Fibroblast of mammary gland (primary cell): ENCODE data around the gene EMILIN3.

Source experiments
- DNase-seq: peaks from one replicate; pipeline ENCODE4 v3.0.0-alpha.2; 2010; ENCODE audit warnings: low read depth
- H3K4me3 ChIP-seq: 2 replicates; pipeline ENCODE4 v1.5.1; 2011; ENCODE audit warnings: low read depth, mild to moderate bottlenecking, low read length, moderate library complexity; ENCODE audit not compliant: control insufficient read depth
- CTCF ChIP-seq: conservative IDR thresholded peaks from 2 replicates; pipeline ENCODE4 v1.5.1; 2011; ENCODE audit warnings: low read depth, low read length, inconsistent platforms; ENCODE audit not compliant: control insufficient read depth, insufficient read depth

EMILIN3 gene

DNA sequence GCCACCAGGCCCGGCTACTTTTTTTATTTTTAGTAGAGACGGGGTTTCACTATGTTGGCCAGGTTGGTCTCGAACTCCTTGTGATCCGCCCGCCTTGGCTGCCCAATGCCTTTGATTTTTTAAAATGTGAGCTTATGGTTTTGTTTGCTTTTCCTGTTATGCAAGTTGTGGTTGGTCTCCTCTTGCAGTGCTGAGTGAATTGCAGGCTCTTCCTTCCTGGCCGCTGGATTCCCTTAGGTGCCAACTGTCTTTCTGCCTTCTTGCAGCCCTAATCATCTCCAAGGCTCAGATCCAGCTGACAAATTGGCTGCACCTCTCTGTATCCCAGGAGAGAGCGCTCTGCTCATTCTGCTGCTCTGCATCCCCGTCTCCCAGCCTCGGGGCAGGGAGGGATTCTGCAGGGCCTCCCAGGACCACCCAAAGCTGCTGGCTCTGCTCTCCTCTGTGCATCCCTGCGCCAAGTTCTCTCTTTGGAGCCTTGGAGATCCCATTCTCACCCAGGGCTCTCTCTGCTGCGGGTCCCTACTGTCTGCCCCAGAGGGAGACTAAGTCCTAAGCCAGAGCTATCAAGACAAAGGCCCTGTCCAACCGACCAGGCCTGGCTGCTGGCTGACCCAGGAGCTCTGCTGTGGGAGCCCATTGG lies 14.1 kb upstream of the EMILIN3 start:
- no peak for TF ChIP-seq CTCF
- H3K4me3 ChIP-seq = no peak overlapping the region
- no peak for DNase-seq

GRCh38 chr20:41379551-41379950 lies 12.9 kb upstream of the EMILIN3 start:
- TF ChIP-seq CTCF = no peak
- no peak for DNase-seq
- H3K4me3 ChIP-seq = no peak overlapping the region

DNA sequence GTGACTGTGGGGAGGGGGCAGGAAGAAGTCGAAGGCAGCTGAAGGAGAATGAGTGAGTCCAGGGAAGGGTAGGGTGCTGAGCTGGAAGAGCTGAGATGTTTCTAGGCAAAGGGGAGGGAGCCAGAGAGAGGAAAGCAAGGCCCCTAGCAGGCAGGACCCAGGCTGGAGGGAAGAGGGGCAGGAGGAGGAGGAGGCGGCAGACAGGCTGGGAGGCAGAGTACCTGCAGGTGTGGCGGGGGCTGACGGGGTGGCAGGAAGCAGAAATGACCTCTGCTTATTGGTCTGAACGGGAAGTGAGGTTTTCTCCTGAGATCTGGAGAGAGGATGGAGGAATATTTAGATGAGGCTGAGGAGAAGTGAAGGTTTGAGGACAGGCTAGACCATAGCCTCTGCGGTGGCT lies 10.7 kb upstream of the EMILIN3 start:
- no peak for TF ChIP-seq CTCF
- no peak for DNase-seq
- H3K4me3 ChIP-seq = no peak overlapping the region

DNA sequence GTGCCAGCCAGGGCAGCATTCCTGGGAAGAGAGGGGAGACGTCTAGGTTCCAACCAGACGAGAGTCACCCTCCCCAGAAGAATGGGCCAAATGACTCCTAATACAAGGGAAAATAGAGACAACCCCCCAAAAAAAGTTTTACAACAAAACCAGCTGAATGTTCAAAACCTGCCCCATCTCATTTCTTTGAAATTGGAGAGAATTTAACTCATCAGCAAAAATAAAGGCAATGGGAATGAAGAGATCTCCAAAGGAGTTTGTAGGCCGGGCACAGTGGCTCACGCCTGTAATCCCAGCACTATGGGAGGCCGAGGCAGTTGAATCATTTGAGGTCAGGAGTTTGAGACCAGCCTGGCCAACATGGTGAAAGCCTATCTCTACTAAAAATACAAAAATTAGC lies 9.7 kb upstream of the EMILIN3 start:
- no peak for TF ChIP-seq CTCF
- DNase-seq = no peak
- no peak overlapping the region for H3K4me3 ChIP-seq

- no peak for DNase-seq
- no peak overlapping the region for H3K4me3 ChIP-seq
- TF ChIP-seq CTCF = no peak
These were observed 9.2 kb upstream of the EMILIN3 start for GRCh38 chr20:41375846-41376245.

DNA sequence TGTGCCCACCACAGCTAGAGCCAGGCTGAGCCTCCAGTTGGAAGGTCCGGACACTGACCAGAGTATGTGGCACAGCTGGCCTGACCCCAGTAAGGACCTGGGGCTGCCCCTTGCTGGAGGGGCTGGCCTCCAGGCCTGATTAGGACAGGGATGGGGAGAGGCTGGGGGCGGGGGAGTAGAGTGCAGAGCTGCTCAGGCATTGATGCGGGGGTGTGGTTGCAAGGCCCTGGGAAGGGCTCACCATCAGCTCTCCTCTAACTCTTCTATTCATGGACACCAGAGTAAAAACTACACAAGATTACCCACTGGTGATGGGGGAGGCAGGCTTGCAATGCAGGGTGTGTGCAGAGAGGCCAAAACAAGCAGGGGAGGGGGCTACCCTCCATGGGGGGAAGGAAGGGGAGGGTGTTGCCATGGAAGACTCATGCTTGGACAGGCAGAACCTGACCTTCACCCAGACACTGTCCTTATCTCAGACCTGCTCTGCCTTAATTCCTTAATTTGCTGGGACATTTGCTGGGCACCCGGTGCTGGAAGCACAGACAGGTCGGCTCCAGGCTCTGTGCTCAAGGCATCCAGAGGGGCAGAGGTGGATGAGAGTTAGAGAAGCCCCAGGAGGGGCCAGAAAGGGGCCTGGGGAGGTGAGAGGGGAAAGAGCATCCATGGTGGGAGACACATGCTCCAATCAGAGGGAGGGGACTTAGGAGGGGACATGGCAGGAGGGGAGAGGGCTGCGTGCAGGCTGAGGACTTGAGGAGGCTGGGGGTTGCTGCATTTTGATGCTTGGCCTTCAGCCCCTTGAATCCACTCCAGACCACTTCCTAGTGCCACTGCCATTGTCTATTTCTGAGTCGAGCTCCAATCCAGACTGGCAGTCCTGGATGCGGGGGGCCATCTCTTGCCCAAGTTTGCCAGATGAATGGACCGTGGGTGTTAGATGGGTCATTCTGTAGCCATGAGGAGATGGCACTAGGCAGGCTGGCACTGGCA lies 7.6 kb upstream of the EMILIN3 start:
- no peak overlapping the region for H3K4me3 ChIP-seq
- DNase-seq = no peak
- no peak for TF ChIP-seq CTCF
